Stimulated activated CD4-positive, alpha-beta T cell treated with anti-CD3 and anti-CD28 coated beads, Interleukin-12 subunit alpha, Interleukin-12 subunit beta, amount 100 ng/mL, for 4 hours (primary cell): ENCODE data around the gene PIP4P1.

Source experiments
- DNase-seq: peaks from one replicate; pipeline ENCODE4 v3.0.0-alpha.2; 2020

PIP4P1 gene

GRCh38 chr14:20434701-20435581, 26.3 kb downstream of the PIP4P1 start:
- DNase-seq, result no peak

- DNase-seq, result no peak
Measured at GRCh38 chr14:20429801-20430669, 31.2 kb downstream of the PIP4P1 start.

- DNase-seq, result no peak
Measured at GRCh38 chr14:20428802-20429201, 32.4 kb downstream of the PIP4P1 start.

DNA sequence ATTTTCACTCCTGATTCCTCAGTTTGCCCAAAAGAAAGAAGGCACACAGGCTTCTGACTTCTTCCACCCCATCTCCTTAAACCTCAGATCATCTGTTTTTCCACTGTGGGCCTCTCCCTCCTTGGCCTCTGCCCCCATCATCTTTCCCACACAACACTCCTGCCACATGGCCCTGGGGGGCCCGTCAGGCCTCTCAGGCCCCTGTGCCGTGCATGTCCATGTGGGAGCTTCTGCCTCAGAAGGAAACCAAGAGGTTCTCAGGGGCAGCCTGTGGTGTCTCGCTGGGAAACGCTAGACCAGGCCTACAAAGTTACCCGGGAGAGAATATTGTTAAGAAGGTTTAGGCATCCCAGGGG, 33.2 kb downstream of the PIP4P1 start:
- no peak for DNase-seq

- DNase-seq, result no peak
Measured at GRCh38 chr14:20427231-20428009, 33.8 kb downstream of the PIP4P1 start.

DNA sequence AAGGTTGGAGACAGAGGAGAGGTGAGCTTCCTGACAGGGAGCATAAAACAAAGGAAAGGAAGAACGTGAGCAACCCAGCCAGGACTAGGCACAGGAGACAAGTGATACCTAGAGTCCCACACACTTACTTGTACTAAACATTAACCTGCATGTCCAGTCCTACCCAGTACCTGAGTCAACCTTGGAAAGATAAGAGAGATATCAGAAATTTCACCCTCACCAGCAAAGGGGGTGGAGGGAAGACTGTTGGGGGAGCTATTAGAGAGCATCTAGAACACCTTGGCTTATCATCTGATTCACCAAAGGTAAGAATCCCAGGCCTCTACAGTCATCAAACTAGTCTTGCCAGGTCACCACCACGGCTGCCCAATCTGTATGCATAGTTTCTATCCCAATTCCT, 36.4 kb downstream of the PIP4P1 start:
- DNase-seq, result no peak

- DNase-seq, result no peak
Measured at GRCh38 chr14:20422886-20423285, 38.3 kb downstream of the PIP4P1 start.

DNA sequence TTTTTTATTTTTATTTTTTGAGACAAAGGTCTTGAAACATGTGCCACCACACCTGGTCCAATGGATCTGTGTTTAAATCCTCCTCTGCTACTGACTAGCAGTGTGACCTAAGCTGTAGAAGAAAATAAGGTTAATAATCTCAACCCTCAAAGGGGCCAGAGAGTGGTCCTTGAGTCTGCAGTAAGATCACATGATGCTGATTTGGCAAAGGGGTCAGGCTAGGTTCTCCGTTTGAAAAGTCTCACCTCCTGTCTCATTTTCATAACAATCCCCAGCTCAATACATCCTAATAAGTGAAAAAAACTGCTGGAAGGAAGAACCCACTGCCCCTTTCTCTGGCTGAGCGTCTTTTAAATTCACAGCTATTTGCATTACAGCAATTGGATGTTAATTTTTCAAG, 40.0 kb downstream of the PIP4P1 start:
- no peak for DNase-seq

DNA sequence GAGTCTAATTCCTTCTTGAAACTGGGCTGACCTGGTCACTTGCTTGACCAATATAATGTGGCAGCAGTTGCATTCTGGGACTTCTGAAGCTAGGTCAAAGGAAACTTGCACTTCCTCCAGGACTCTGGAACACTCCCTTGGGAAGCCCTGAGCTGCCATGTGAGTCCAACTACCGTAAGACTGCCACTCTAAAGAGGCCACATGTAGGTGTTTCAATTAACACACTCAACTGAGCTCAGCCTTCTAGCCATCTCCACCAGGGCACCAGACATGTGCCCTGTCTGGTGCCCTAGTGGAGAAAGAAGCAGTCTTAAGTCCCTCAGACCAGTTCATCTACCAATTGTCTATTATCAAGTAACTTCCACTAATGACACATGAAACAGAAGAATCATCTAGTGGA, 41.8 kb downstream of the PIP4P1 start:
- no peak for DNase-seq

DNA sequence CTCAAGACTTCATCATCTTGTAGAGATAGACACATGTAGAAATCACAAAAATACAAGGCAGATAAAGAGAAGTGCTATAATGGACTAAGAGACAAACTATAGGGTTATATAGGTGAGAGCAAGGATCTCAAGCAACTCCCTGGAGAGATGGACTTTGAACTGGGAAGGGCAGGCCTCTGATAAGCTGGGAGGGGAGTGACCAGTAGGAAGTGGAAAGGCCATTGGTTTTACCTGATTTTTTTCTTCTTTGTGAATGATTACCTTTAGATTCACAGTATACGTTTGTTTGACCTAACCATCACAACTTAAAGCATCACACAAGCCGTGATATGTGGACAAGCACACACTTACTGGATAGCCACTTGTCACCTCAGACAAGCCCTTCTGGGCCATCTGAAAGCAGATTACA, 42.7 kb downstream of the PIP4P1 start:
- no peak for DNase-seq

DNA sequence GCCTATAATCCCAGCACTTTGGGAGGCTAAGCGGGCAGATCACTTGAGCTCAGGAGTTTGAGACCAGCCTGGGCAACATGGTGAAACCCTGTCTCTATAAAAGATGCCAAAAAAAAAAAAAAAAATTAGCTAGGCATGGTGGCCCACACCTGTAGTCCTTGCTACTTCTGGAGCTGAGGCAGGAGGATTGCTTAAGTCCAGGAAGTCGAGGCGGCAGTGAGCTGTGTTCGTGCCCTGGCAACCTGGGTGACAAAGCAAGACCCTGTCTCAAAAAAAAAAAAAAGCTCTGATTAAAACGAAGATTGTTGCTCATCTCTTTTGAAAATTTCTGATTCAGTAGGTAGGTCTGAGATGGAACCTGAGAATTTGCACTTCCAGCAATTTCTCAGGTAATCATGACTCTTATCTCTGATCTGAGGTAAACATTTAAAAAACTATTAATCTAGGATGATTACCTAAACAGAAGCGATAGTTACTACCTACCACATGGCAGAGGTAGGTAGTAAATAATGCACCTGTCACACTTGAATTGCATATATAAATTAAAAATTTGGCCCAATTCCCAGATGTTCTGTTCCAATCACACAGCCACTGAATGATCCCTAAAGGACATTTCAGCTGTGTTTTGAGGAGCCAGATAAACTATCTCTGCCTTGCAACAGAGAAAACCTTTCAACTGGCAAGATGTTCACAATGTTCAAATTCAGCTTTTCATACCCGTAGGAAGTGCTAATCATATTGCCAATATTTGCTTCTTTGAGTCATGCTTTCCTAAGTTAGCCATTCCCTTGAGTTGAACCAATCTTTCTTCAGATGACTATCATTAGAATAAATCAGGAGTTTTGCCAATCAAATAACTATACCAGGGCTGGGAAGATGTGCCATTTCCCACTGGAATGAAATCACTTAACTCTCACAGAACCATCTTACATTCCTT, 43.7 kb downstream of the PIP4P1 start:
- DNase-seq, result no peak

DNA sequence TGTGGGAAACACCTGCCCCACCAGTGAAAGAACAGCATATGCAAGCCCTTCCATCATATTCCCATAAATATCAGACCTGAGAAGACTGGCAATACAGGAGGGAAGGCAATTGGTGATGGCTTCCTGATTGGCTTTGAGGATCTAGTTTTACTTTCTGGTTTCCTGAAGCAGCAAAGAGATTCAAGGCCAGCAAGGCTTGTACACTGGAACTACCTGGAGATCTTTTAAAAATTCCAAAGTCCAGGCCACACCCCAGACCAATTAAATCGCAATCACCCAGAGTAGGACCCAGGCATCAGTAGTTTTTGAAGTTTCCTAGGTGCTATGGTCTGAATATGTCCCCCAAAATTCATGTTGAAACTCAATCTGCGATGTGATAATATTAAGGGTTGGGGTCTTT, 45.0 kb downstream of the PIP4P1 start:
- DNase-seq, result no peak

GRCh38 chr14:20415782-20416206, 45.4 kb downstream of the PIP4P1 start:
- no peak for DNase-seq

DNA sequence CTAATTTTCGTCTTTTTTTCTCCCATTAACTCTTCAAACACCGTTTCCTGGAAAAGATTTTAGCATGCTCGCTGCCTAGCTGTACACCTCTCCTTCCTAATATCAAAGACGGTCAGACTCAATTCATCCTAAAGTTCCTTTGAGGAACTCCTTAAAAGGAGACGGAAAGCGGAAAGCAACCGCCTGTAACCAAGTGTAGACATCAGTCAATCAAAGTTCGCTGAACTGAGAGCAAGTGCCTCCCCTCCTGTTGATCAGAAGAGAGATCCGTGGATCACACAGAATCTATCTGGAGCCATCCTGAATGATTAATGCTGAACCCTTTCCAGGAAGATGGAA, 47.5 kb downstream of the PIP4P1 start:
- no peak for DNase-seq

DNA sequence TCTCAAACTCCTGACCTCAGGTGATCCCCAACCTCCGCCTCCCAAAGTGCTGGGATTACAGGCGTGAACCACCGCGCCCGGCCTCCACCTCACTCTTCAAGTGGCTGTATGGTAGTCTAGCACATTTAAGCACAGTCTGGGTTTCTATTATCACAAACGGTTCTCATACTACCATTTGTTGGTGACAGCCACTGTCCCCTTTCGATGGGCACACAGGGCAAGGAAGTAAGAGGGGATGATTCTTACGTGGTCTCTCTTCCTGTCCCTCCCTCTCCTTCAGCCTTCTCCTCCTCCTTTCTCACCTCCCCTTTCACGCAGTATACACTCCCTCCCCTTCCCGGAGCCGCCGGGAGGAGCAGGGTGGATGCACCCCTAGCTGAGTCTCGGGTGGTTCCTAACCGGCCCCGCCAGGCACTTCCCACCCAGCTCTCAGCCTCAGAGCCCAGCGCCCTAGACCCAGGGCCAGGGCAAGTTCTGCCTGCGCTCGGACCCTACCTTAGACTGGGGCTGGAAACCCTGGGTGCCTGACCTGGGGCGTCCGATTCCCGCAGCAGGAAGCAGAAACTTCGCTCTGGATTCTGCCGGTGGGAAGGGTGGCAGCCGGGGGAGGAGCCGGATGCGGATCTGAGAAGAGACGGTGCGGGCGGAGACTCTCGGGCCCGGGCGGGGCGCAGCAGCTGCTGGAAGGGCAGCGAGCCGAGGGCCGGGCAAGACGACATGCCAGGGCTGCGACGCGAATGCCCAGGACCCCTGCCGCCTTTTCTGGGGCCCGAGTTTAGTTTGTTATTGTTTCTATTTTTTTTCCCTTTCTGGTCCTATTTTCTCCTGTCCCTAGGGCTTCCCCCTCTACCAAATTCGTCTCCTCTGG, 48.1 kb downstream of the PIP4P1 start, which contains the start of gene TEP1:
TEP1 (minus strand) TSS at position 626 of the 868 bp plus-strand sequence. CDS start 5,062 bp downstream, outside the sequence.
- peak; percentile 70 for DNase-seq

GRCh38 chr14:20412411-20412810, 48.8 kb downstream of the PIP4P1 start:
- no peak for DNase-seq

GRCh38 chr14:20409226-20409625, 52.0 kb downstream of the PIP4P1 start:
- no peak for DNase-seq
